ENCODE measurements around the gene ECSCR.

ECSCR gene

GRCh38 chr5:139461698-139462097, 845 bp downstream of the ECSCR start (continued):
- TF ChIP-seq ZNF518A (tag by site-specific recombination; conservative IDR thresholded peaks at IDR 0.05; ENCODE audit: low read depth) (no peak), ZNF626 (tag by site-specific recombination; IDR thresholded peaks at IDR 0.05) (no peak)

GRCh38 chr5:139461176-139461575, 1.4 kb downstream of the ECSCR start:
- Histone ChIP-seq H3K36me3 (ENCODE audit: control insufficient read depth in 2 of 2, insufficient read depth in 1 of 2, low read length in 2 of 2) (no peaks in the 10 kb centered on the region; a peak in 1 of 3 replicates), H3K4me1 (ENCODE audit: control insufficient read depth, insufficient read depth, low read length) (no peaks in the 10 kb centered on the region; the same call in 1 of the 2 replicates), H3K4me3 (ENCODE audit: low read depth, low read length) (no peak overlapping the region), H3K27ac (ENCODE audit: extremely low read depth, low read depth, low read length) (no peak overlapping the region), H3K9me3 (ENCODE audit: control insufficient read depth, insufficient read depth, low read depth, low read length) (no peaks in the 10 kb centered on the region)
- ChIA-PET CTCF (no interaction called here), POLR2A (no interaction called here)
- no peak for TF ChIP-seq ZNF664 (tag by site-specific recombination; IDR thresholded peaks at IDR 0.05)
- no peak for TF ChIP-seq GLIS1 (tag by site-specific recombination; IDR thresholded peaks at IDR 0.05)
- TF ChIP-seq KLF16 (tag by site-specific recombination; IDR thresholded peaks at IDR 0.05) = no peak
- TF ChIP-seq, protein P1, sequence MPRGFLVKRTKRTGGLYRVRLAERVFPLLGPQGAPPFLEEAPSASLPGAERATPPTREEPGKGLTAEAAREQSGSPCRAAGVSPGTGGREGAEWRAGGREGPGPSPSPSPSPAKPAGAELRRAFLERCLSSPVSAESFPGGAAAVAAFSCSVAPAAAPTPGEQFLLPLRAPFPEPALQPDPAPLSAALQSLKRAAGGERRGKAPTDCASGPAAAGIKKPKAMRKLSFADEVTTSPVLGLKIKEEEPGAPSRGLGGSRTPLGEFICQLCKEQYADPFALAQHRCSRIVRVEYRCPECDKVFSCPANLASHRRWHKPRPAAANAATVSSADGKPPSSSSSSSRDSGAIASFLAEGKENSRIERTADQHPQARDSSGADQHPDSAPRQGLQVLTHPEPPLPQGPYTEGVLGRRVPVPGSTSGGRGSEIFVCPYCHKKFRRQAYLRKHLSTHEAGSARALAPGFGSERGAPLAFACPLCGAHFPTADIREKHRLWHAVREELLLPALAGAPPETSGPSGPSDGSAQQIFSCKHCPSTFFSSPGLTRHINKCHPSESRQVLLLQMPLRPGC (tag by site-specific recombination; IDR thresholded peaks at IDR 0.05) = no peak
- TF ChIP-seq ZNF792 (tag by site-specific recombination; IDR thresholded peaks at IDR 0.05) = no peak
- TF ChIP-seq ZFP37 (tag by site-specific recombination; IDR thresholded peaks at IDR 0.05) = no peak
- TF ChIP-seq KLF1 (tag by site-specific recombination; IDR thresholded peaks at IDR 0.05) = no peak
- TF ChIP-seq YY1 (tag by site-specific recombination; IDR thresholded peaks at IDR 0.05) = no peak
- TF ChIP-seq HOXD13 (CRISPR knock-in tag; IDR thresholded peaks at IDR 0.05; ENCODE audit: borderline replicate concordance) = no peak
- TF ChIP-seq ZNF518A (tag by site-specific recombination; conservative IDR thresholded peaks at IDR 0.05; ENCODE audit: low read depth) = no peak
- no peak for TF ChIP-seq HOXC10 (CRISPR knock-in tag; IDR thresholded peaks at IDR 0.05)
- TF ChIP-seq ZNF624 (tag by site-specific recombination; IDR thresholded peaks at IDR 0.05) = no peak
- no peak for TF ChIP-seq SETDB1 (IDR thresholded peaks at IDR 0.05; ENCODE audit: insufficient read length, low read length)
- TF ChIP-seq ZSCAN30 (tag by site-specific recombination; IDR thresholded peaks at IDR 0.05) = no peak
- no peak for TF ChIP-seq ZNF23 (tag by site-specific recombination; IDR thresholded peaks at IDR 0.05; ENCODE audit: borderline replicate concordance)
- no peak for TF ChIP-seq ZNF626 (tag by site-specific recombination; IDR thresholded peaks at IDR 0.05)
- TF ChIP-seq, protein P2, sequence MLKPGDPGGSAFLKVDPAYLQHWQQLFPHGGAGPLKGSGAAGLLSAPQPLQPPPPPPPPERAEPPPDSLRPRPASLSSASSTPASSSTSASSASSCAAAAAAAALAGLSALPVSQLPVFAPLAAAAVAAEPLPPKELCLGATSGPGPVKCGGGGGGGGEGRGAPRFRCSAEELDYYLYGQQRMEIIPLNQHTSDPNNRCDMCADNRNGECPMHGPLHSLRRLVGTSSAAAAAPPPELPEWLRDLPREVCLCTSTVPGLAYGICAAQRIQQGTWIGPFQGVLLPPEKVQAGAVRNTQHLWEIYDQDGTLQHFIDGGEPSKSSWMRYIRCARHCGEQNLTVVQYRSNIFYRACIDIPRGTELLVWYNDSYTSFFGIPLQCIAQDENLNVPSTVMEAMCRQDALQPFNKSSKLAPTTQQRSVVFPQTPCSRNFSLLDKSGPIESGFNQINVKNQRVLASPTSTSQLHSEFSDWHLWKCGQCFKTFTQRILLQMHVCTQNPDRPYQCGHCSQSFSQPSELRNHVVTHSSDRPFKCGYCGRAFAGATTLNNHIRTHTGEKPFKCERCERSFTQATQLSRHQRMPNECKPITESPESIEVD (tag by site-specific recombination; IDR thresholded peaks at IDR 0.05) = no peak
- TF ChIP-seq, protein P3, sequence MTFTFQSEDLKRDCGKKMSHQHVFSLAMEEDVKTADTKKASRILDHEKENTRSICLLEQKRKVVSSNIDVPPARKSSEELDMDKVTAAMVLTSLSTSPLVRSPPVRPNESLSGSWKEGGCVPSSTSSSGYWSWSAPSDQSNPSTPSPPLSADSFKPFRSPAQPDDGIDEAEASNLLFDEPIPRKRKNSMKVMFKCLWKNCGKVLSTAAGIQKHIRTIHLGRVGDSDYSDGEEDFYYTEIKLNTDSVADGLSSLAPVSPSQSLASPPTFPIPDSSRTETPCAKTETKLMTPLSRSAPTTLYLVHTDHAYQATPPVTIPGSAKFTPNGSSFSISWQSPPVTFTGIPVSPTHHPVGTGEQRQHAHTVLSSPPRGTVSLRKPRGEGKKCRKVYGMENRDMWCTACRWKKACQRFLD (tag by site-specific recombination; IDR thresholded peaks at IDR 0.05) = no peak
- TF ChIP-seq ZNF549 (tag by site-specific recombination; IDR thresholded peaks at IDR 0.05) = no peak
